Fibroblast of mammary gland (primary cell): ENCODE results near the gene ARHGAP15.

ENCODE experiments used
- DNase-seq: peaks from one replicate; pipeline ENCODE4 v3.0.0-alpha.2; 2010; ENCODE audit warnings: low read depth
- H3K4me3 ChIP-seq: 2 replicates; pipeline ENCODE4 v1.5.1; 2011; ENCODE audit warnings: low read depth, mild to moderate bottlenecking, low read length, moderate library complexity; ENCODE audit not compliant: control insufficient read depth
- TF ChIP-seq, protein P1 (sequence below): conservative IDR thresholded peaks from 2 replicates; pipeline ENCODE4 v1.5.1; 2011; ENCODE audit warnings: low read depth, low read length, inconsistent platforms; ENCODE audit not compliant: control insufficient read depth, insufficient read depth

ARHGAP15 gene

GRCh38 chr2:143582046-143582747 lies 453.0 kb downstream of the ARHGAP15 start:
- TF ChIP-seq, protein P1, sequence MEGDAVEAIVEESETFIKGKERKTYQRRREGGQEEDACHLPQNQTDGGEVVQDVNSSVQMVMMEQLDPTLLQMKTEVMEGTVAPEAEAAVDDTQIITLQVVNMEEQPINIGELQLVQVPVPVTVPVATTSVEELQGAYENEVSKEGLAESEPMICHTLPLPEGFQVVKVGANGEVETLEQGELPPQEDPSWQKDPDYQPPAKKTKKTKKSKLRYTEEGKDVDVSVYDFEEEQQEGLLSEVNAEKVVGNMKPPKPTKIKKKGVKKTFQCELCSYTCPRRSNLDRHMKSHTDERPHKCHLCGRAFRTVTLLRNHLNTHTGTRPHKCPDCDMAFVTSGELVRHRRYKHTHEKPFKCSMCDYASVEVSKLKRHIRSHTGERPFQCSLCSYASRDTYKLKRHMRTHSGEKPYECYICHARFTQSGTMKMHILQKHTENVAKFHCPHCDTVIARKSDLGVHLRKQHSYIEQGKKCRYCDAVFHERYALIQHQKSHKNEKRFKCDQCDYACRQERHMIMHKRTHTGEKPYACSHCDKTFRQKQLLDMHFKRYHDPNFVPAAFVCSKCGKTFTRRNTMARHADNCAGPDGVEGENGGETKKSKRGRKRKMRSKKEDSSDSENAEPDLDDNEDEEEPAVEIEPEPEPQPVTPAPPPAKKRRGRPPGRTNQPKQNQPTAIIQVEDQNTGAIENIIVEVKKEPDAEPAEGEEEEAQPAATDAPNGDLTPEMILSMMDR = peak; percentile 29
- H3K4me3 ChIP-seq = no peak overlapping the region
- DNase-seq = peak; percentile 24

GRCh38 chr2:143584936-143585335 lies 455.7 kb downstream of the ARHGAP15 start:
- H3K4me3 ChIP-seq = no peak overlapping the region
- TF ChIP-seq, protein P1 = no peak
- DNase-seq = no peak

DNA sequence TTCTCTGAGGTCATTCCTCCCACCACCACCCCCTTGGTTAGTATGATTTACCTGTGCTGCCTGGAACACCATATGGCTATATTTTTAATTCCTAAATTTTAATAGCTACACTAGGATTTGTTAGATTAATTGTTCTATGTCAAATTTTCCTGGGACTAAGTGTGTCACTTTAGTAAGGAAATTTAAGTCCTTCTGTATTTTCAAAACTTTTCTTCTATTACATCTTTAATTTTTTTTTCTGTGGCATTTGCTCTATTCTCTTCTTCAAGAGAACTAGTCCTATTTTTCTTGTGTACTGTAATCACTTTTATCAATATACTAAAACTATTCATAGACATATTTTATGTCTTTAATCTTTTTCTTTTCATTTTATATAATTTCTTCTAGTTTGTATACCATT lies 456.9 kb downstream of the ARHGAP15 start:
- no peak for DNase-seq
- TF ChIP-seq, protein P1 = no peak
- H3K4me3 ChIP-seq = no peak overlapping the region

DNA sequence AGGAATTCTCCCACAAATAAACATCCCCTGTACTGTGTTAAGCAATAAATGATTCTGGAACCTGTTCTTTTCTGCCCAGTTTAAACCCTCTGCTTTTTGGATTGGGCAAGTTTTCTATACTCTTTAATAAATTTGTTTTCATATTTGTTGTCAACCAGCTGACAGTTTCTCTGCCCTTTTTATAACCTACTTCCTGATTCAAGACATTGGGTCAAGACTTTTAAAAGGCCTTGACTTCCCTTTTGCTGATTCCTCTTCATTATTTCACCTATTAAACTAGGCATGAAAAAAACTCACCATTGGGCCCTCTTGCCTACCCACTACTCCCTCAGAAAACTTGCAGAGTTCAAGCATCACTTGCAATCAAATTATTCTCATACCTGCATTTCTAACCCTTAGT lies 459.5 kb downstream of the ARHGAP15 start:
- DNase-seq = no peak
- TF ChIP-seq, protein P1 = no peak
- no peak overlapping the region for H3K4me3 ChIP-seq

GRCh38 chr2:143594161-143594560 lies 464.9 kb downstream of the ARHGAP15 start:
- TF ChIP-seq, protein P1 = no peak
- H3K4me3 ChIP-seq = no peak overlapping the region
- DNase-seq = no peak

DNA sequence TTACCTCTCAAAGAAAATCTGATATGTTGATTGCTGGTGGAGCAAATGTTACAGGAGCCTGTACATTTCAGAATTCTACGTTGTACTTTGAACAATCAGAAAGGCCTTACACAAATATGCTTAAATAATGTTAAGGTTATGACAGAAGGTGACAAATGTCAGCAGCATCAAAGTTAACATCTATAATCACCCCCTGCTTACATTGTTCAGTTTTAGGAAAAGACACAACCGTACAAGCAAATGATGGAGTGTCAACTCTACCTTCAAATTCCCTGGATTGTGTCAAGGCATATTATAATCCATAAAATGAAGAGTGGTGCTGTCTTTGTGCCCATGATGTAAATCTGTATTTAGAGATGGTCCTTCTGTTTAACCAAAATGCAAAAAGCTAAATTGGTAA lies 465.5 kb downstream of the ARHGAP15 start:
- TF ChIP-seq, protein P1 = no peak

More for the DNA sequence above, 465.5 kb downstream of the ARHGAP15 start:
- H3K4me3 ChIP-seq = no peak overlapping the region
- no peak for DNase-seq
